ENCODE results near the gene ALDOA.

DNA sequence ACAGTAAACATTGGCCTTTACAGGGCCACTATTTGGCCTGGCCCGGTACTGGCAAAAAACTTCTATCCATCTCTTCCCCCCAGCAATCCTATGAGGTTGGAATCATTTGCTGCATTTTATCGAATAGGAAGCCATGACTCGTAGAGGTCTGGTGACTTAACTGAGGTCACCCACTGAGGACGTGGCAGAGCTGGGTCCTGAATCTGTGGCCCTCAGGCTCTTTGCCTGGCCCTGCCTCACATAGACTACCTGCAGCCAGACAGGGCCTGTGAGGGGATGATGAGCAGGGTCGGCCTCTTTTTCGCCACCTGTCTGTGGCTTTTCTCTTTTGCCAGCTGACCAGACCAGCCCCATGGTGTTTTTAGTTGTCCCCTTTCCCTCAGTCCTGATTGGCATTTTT is 12.1 kb downstream of the ALDOA start:
- TF ChIP-seq, protein P1, sequence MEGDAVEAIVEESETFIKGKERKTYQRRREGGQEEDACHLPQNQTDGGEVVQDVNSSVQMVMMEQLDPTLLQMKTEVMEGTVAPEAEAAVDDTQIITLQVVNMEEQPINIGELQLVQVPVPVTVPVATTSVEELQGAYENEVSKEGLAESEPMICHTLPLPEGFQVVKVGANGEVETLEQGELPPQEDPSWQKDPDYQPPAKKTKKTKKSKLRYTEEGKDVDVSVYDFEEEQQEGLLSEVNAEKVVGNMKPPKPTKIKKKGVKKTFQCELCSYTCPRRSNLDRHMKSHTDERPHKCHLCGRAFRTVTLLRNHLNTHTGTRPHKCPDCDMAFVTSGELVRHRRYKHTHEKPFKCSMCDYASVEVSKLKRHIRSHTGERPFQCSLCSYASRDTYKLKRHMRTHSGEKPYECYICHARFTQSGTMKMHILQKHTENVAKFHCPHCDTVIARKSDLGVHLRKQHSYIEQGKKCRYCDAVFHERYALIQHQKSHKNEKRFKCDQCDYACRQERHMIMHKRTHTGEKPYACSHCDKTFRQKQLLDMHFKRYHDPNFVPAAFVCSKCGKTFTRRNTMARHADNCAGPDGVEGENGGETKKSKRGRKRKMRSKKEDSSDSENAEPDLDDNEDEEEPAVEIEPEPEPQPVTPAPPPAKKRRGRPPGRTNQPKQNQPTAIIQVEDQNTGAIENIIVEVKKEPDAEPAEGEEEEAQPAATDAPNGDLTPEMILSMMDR (IDR thresholded peaks at IDR 0.05) = no peak
- no peak for TF ChIP-seq POLR2A (IDR thresholded peaks at IDR 0.05)

All from uterus (tissue), 2 donors.